Mesenchymal stem cell (in vitro differentiated cells and primary cell): ENCODE measurements around the gene BCL2.

Experiments used
- DNase-seq: peaks from one replicate; pipeline ENCODE4 v3.0.0-alpha.2; 2013
- H2AFZ ChIP-seq: one replicate; pipeline ENCODE4 v1.6.1; 2013; ENCODE audit warnings: low read depth, mild to moderate bottlenecking, control low read depth, inconsistent platforms, low read length, moderate library complexity
- H2AK5ac ChIP-seq: 2 replicates; pipeline ENCODE4 v1.6.1; 2013; ENCODE audit warnings: low read length, moderate library complexity, mild to moderate bottlenecking, inconsistent platforms; ENCODE audit not compliant: severe bottlenecking
- H2BK120ac ChIP-seq: one replicate; pipeline ENCODE4 v1.6.1; 2013; ENCODE audit warnings: low read depth, mild to moderate bottlenecking, inconsistent platforms, low read length, moderate library complexity
- H2BK12ac ChIP-seq, 2 experiments: one replicate each; pipeline ENCODE4 v1.6.1; 2013; ENCODE audit warnings: inconsistent platforms in 2 of 2, low read length in 2 of 2, mild to moderate bottlenecking in 2 of 2, moderate library complexity in 2 of 2, control low read depth in 1 of 2
- H2BK15ac ChIP-seq: one replicate; pipeline ENCODE4 v1.6.1; 2013; ENCODE audit warnings: mild to moderate bottlenecking, low read depth, inconsistent platforms; ENCODE audit not compliant: poor library complexity, severe bottlenecking
- H2BK5ac ChIP-seq: 2 replicates; pipeline ENCODE4 v1.6.1; 2013; ENCODE audit warnings: low read depth, mild to moderate bottlenecking, low read length, control low read depth, inconsistent platforms; ENCODE audit not compliant: poor library complexity, severe bottlenecking
- H3K14ac ChIP-seq, 2 experiments: one replicate each; pipeline ENCODE4 v1.6.1; 2013; ENCODE audit warnings: inconsistent platforms in 2 of 2, low read length in 2 of 2, control low read depth in 1 of 2, mild to moderate bottlenecking in 1 of 2, moderate library complexity in 1 of 2
- H3K18ac ChIP-seq, 2 experiments: one replicate each; pipeline ENCODE4 v1.6.1; 2013; ENCODE audit warnings: inconsistent platforms in 2 of 2, low read length in 2 of 2, control low read depth in 1 of 2, low read depth in 1 of 2, mild to moderate bottlenecking in 1 of 2
- H3K23ac ChIP-seq, 2 experiments: one replicate each; pipeline ENCODE4 v1.6.1; 2013; ENCODE audit warnings: inconsistent platforms in 2 of 2, low read length in 2 of 2, mild to moderate bottlenecking in 2 of 2, moderate library complexity in 2 of 2, control low read depth in 1 of 2
- H3K27ac ChIP-seq: 2 replicates; pipeline ENCODE4 v1.5.1; 2013; ENCODE audit warnings: mild to moderate bottlenecking, moderate library complexity, low read length, control low read depth, inconsistent platforms; ENCODE audit not compliant: poor library complexity, severe bottlenecking
- H3K27me3 ChIP-seq, 2 experiments: 2 replicates each; pipeline versions ENCODE4 v1.6.1 to v1.7.0; 2013; ENCODE audit warnings: low read length in 2 of 2, mild to moderate bottlenecking in 2 of 2, moderate library complexity in 2 of 2, control low read depth in 1 of 2, inconsistent platforms in 1 of 2; ENCODE audit not compliant: control insufficient read depth in 1 of 2, insufficient read depth in 1 of 2
- H3K36me3 ChIP-seq, 2 experiments: 2 replicates each; pipeline versions ENCODE4 v1.6.1 to v1.7.0; 2013; ENCODE audit warnings: low read length in 2 of 2, control low read depth in 1 of 2, inconsistent platforms in 1 of 2, low read depth in 1 of 2, mild to moderate bottlenecking in 1 of 2; ENCODE audit not compliant: insufficient read depth in 2 of 2, control insufficient read depth in 1 of 2
- H3K4ac ChIP-seq, 2 experiments: one replicate each; pipeline ENCODE4 v1.6.1; 2013; ENCODE audit warnings: inconsistent platforms in 2 of 2, low read length in 2 of 2, mild to moderate bottlenecking in 2 of 2, moderate library complexity in 2 of 2, control low read depth in 1 of 2, low read depth in 1 of 2
- H3K4me1 ChIP-seq: 2 replicates; pipeline ENCODE4 v1.6.1; 2013; ENCODE audit warnings: low read depth, low read length, control low read depth; ENCODE audit not compliant: control insufficient read depth, insufficient read depth
- H3K4me2 ChIP-seq: 2 replicates; pipeline ENCODE4 v1.6.1; 2013; ENCODE audit warnings: low read length, mild to moderate bottlenecking, inconsistent platforms; ENCODE audit not compliant: poor library complexity, severe bottlenecking
- H3K4me3 ChIP-seq, 2 experiments: 2 replicates each; pipeline versions ENCODE4 v1.5.1 to v1.7.0; 2013; ENCODE audit warnings: low read length in 2 of 2, mild to moderate bottlenecking in 2 of 2, control low read depth in 1 of 2, low read depth in 1 of 2; ENCODE audit not compliant: insufficient read depth in 1 of 2
- H3K79me1 ChIP-seq: replicated peaks from 2 replicates; pipeline ENCODE4 v1.6.1; 2013; ENCODE audit warnings: mild to moderate bottlenecking, control low read depth, low read length, inconsistent platforms; ENCODE audit not compliant: poor library complexity, severe bottlenecking
- H3K9ac ChIP-seq: 2 replicates; pipeline ENCODE4 v1.7.0; 2013; ENCODE audit warnings: mild to moderate bottlenecking, low read length, moderate library complexity
- H3K9me3 ChIP-seq: 2 replicates; pipeline ENCODE4 v1.7.0; 2013; ENCODE audit warnings: mild to moderate bottlenecking, low read length; ENCODE audit not compliant: control insufficient read depth
- H4K8ac ChIP-seq: one replicate; pipeline ENCODE4 v1.6.1; 2013; ENCODE audit warnings: inconsistent platforms, mild to moderate bottlenecking, low read length, moderate library complexity
- H4K91ac ChIP-seq: one replicate; pipeline ENCODE4 v1.6.1; 2013; ENCODE audit warnings: mild to moderate bottlenecking, low read length, inconsistent platforms
- WGBS: methylation state at CpG from one replicate; pipeline ENCODE4 v1.1.7; 2013; ENCODE audit warnings: mixed read lengths; 5-methylcytosine and 5-hydroxymethylcytosine counted together

BCL2 gene

DNA sequence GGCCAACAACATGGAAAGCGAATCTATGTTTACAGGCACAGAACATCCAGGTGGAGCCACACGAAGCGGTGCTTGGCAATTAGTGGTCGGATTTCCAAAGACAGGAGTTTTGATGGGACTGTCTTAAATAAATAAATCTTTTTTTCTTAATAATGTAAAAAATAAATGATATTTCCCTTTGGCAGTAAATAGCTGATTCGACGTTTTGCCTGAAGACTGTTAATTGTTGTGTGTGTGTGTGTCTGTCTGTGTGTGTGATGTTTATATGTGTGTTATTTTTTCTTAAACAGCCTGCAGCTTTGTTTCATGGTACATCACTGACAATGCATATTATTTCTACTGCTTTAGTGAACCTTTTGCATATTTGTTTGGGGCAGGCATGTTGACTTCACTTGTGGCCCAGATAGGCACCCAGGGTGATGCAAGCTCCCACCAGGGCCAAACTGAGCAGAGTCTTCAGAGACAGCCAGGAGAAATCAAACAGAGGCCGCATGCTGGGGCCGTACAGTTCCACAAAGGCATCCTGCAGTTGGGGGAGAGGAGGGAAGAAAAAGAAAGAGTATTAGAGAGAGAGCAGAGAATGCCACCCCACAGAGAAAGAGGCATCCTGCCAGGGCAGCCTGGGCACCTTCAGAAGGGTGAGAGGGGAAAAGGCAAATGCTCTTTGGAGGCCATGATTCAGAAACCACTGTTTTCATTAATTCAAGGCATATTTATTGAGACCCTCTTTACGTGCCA is 191.2 kb downstream of the BCL2 start:
- H3K79me1 ChIP-seq: no peaks in the 10 kb centered on the region
- H3K9ac ChIP-seq: no peak overlapping the region
- H2AFZ ChIP-seq: no peak overlapping the region
- no peak overlapping the region for H3K23ac ChIP-seq
- no peak overlapping the region for H2BK15ac ChIP-seq
- H3K14ac ChIP-seq: no peak overlapping the region
- H3K36me3 ChIP-seq: peaks cover 0 to 4% of the 10 kb centered on the region in 2 experiments
- no peak overlapping the region for H4K8ac ChIP-seq
- WGBS: 88% methylated on average over 6 of the region's 9 CpGs
- H4K91ac ChIP-seq: no peak overlapping the region
- no peak overlapping the region for H3K18ac ChIP-seq
- no peak overlapping the region for H2AK5ac ChIP-seq
- peaks cover 1% of the 10 kb centered on the region for H3K4me1 ChIP-seq
- no peaks in the 10 kb centered on the region for H3K9me3 ChIP-seq
- no peak overlapping the region for H2BK12ac ChIP-seq
- no peaks in the 10 kb centered on the region for H3K27me3 ChIP-seq
- H3K4me2 ChIP-seq: no peak overlapping the region
- no peak overlapping the region for H3K27ac ChIP-seq
- no peak overlapping the region for H3K4me3 ChIP-seq
- H3K4ac ChIP-seq: no peak overlapping the region
- DNase-seq: no peak
- no peak overlapping the region for H2BK120ac ChIP-seq
- no peak overlapping the region for H2BK5ac ChIP-seq

DNA sequence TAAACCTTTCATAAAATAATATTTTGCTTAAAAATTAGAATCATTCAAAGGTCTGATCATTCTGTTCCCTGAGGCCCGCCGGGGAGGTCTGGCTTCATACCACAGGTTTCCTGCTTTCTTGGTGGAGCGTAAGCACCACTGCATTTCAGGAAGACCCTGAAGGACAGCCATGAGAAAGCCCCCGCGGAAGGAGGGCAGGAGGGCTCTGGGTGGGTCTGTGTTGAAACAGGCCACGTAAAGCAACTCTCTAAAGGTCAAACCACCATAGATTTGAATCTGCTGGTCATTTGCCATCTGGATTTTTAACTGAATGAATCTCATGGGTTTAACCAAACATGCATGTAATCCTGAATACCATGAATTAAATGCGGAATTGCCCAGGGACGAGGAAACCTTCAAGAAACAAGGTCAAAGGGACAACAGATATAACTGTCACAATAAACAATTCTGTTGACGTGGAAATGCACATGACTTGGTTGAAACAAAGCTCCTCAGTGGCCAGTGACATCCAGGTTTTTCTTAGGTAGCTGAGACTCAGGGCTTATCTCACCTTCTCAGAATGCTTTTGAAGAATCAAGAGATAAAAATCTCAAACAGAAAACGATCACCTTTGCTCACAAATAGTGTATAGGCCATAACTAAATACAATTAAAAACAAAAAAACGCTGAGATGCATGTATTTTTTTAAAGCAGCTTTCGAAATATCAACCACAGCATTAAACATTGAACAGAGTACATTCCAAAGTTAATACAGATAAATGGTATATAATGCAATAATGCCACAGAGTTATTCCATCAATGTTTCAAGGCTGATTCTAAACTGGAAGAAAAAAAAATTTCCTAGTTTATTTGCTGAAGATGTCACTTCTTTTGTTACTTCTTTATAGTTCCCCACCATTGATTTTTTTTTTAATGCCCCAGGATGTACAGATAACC is 193.2 kb downstream of the BCL2 start:
- Histone ChIP-seq H2BK15ac (no peak overlapping the region), H3K9ac (no peak overlapping the region), H3K4ac (no peak overlapping the region), H3K14ac (no peak overlapping the region), H4K91ac (no peak overlapping the region), H2BK120ac (no peak overlapping the region), H3K18ac (no peak overlapping the region), H2BK12ac (no peak overlapping the region), H3K4me1 (peaks cover 1% of the 10 kb centered on the region), H2AFZ (no peak overlapping the region), H3K4me2 (no peak overlapping the region), H3K79me1 (no peaks in the 10 kb centered on the region), H2BK5ac (no peak overlapping the region), H3K4me3 (no peak overlapping the region), H3K9me3 (no peaks in the 10 kb centered on the region), H4K8ac (no peak overlapping the region), H2AK5ac (no peak overlapping the region), H3K23ac (no peak overlapping the region), H3K27ac (no peak overlapping the region), H3K27me3 (no peaks in the 10 kb centered on the region), H3K36me3 (peaks cover 0 to 4% of the 10 kb centered on the region in 2 experiments)
- no peak for DNase-seq
- WGBS: 89% methylated on average over 10 of the region's 12 CpGs

DNA sequence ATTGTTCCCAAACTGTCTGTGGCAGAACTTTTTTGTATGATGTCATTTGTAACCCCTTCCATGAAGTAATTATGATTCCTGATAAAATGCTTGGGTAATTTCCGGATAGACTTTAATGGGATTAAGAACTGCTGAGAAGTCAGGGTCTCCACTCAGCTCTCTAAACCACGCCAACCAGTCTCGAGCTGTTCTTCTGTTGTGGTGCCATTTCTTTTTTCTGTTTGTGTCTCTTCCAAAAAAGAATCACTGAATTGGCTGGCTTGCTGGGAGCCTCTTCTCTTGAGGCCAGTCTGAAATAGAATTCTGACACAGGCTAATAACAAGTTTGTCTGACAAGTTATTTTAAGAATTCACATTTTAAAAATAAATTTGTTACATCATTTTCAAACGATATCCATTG is 198.9 kb downstream of the BCL2 start:
- Histone ChIP-seq H3K36me3 (no peaks in the 10 kb centered on the region), H2AFZ (no peak overlapping the region), H2BK120ac (no peak overlapping the region), H2AK5ac (no peak overlapping the region), H3K4me3 (no peak overlapping the region), H3K4ac (no peak overlapping the region), H3K9me3 (no peaks in the 10 kb centered on the region), H3K9ac (no peak overlapping the region), H3K18ac (no peak overlapping the region), H3K79me1 (no peaks in the 10 kb centered on the region), H3K27ac (no peak overlapping the region), H3K14ac (no peak overlapping the region), H3K23ac (no peak overlapping the region), H2BK5ac (no peak overlapping the region), H3K27me3 (peaks cover 9 to 20% of the 10 kb centered on the region in 2 experiments), H4K91ac (no peak overlapping the region), H3K4me2 (no peak overlapping the region), H2BK15ac (no peak overlapping the region), H2BK12ac (no peak overlapping the region), H3K4me1 (no peaks in the 10 kb centered on the region), H4K8ac (no peak overlapping the region)
- DNase-seq: no peak
- WGBS: 95% methylated on average over 4 of the region's 4 CpGs

DNA sequence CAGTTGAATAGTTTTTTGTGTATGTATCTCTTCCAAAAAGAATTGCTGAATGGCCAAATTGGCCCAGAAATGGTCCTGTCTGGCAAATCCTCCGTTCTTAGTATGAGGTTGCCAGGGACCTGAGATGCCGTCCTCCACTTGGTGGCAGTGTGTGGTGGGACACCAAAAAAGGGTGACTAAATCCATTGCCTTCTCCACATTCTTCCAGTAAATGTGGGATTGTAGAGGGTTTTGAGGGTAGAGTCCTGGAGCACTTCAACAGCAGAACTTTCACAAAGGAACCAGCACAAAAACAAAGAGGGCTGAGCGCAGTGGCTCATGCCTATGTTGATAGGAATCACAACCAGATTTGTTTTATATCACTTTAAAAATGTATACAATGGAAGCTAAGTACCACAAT is 199.9 kb downstream of the BCL2 start:
- Histone ChIP-seq H2BK15ac (no peak overlapping the region), H3K27me3 (peaks cover 9 to 22% of the 10 kb centered on the region in 2 experiments), H3K79me1 (no peaks in the 10 kb centered on the region), H4K91ac (no peak overlapping the region), H3K4me1 (no peaks in the 10 kb centered on the region), H3K4ac (no peak overlapping the region), H2BK12ac (no peak overlapping the region), H4K8ac (no peak overlapping the region), H3K4me3 (no peak overlapping the region), H3K36me3 (no peaks in the 10 kb centered on the region), H3K18ac (no peak overlapping the region), H3K4me2 (no peak overlapping the region), H2BK120ac (no peak overlapping the region), H3K27ac (no peak overlapping the region), H2AK5ac (no peak overlapping the region), H3K14ac (no peak overlapping the region), H2AFZ (no peak overlapping the region), H3K23ac (no peak overlapping the region), H3K9ac (no peak overlapping the region), H2BK5ac (no peak overlapping the region), H3K9me3 (no peaks in the 10 kb centered on the region)
- 24% methylated on average over 2 of the region's 3 CpGs for WGBS
- DNase-seq: peak; percentile 19
